Fibroblast of pulmonary artery (primary cell): Measurements from ENCODE around the gene TMEM59L.
A peak's percentile ranks its signal among the peaks of the same experiment; 100 is the strongest.

Experiments used
- DNase-seq: peaks from one replicate; pipeline ENCODE4 v3.0.0-alpha.2; 2010; ENCODE audit warnings: low read depth
- H3K4me3 ChIP-seq: replicated peaks from 2 replicates; pipeline ENCODE4 v1.5.1; 2011; ENCODE audit warnings: low read depth, mild to moderate bottlenecking, control low read depth, low read length, moderate library complexity
- CTCF ChIP-seq: IDR thresholded peaks from 2 replicates; pipeline ENCODE4 v1.5.1; 2011; ENCODE audit warnings: mild to moderate bottlenecking, control low read depth, low read length, inconsistent platforms; ENCODE audit errors: missing control alignments

Gene TMEM59L

DNA sequence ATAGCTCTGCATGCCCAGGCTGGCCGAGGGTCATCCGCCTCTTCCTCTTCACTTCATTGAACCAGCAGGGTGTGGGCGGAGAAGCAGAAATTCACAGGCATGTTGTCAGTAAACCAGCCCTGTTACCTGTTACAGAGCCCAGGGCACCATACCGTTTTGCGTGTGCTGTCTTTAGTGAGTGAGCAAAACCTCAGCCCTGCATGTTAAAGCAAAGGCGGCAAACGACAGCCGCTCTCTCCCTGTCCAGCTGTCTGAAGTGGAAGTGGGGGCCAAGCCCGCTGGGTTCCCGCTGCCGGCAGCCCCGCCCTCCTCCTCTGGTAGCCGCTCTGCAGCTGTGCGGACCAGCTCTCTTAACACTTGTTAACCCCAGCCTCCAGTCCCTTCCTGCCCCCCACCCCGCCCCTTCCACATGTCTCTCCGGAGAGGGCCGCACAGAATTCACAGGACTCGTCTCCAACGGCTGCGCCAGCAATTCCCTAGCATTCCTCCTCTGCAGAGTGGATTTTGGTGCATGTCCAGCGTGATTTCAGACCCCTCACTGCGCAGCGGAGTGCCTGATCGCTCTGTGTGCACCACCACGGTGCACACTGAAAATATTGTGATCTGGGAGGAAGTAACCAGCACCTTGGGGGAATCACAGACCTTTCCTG is 36.8 kb downstream of the TMEM59L start:
- no peak for DNase-seq
- TF ChIP-seq CTCF = no peak
- no peak overlapping the region for H3K4me3 ChIP-seq

DNA sequence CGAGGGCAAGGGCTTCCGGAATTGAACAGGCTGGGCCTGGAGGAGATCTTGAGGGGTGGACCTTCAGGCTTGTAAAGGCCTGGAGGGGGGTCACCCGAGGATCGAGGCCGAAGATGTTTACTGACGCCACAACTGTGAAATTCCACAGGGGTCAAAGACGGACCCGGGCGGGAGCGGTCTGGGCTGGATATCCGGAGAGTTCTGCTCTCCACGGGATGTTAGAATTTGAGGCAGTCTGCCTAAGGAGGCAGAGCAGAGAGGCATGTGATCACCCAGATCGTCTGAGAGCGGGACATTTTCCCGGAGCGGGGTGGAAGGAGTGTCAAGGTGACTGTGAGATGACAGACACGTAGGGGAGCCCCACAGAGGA is 37.3 kb downstream of the TMEM59L start:
- DNase-seq = peak; percentile 52
- no peak overlapping the region for H3K4me3 ChIP-seq
- no peak for TF ChIP-seq CTCF

DNA sequence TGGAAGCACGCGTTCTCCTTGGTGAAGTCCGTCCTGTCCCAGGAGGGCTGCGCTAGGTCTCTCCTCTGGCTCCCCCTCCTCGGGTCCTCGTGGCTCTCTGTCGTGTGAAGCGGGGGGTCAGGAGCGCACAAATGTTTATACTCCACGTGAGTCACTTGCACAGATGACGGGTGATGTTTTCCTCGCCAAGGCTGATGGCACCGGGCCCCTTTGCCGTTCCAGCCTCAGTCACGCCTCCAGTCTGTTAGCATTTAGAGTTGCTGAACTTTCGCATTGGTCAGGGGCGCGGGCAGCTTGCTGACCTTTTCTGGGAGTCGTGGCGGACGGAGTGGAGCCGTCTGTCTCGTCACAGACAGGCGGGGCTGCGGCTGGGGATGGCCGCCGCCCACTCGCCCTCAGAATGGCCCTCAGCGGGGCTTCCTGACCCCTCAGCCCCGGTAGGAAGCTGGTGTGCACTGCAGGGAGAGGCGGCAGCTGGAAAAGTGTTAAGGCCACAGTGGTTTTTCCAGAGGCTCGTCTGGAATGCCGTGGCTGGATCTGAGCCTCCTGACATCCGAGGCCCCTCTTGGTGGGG is 37.9 kb downstream of the TMEM59L start:
- DNase-seq = peak; percentile 69
- TF ChIP-seq CTCF = no peak
- no peak overlapping the region for H3K4me3 ChIP-seq

GRCh38 chr19:18651300-18651699 is 38.6 kb downstream of the TMEM59L start:
- no peak for DNase-seq
- H3K4me3 ChIP-seq = no peak overlapping the region
- TF ChIP-seq CTCF = no peak

GRCh38 chr19:18651733-18652132 is 39.1 kb downstream of the TMEM59L start:
- TF ChIP-seq CTCF = no peak
- H3K4me3 ChIP-seq = no peak overlapping the region
- DNase-seq = no peak

- TF ChIP-seq CTCF = no peak
- no peak for DNase-seq
Observed at GRCh38 chr19:18653853-18654252, 41.2 kb downstream of the TMEM59L start.

DNA sequence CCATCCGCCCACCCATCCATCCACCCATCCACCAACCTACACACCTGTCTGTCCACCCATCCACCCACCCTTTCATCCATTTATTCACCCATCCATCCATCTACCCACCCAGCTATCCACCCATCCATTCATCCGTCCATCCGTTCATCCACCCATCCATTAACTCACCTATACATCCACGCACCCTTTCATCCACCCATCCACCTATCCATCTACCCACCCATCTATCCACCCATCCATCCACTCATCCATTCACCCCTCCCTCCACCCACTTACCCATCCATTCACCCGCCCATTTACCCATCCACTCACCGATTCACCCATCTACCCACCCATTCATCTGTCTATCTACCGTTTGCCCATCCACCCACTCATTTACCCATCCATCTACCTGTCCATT is 41.8 kb downstream of the TMEM59L start:
- no peak for DNase-seq
- no peak for TF ChIP-seq CTCF
- no peak overlapping the region for H3K4me3 ChIP-seq

More at GRCh38 chr19:18653853-18654252, 41.2 kb downstream of the TMEM59L start:
- no peak overlapping the region for H3K4me3 ChIP-seq
